Measurements from ENCODE around the gene RTP5. TPM values are rescaled to one million over a fixed set of nuclear protein-coding genes. Genes with fewer than 3 reads are reported as not detected.

Gene RTP5
- total and polyA plus RNA-seq, 2 of the 8 experiments (the other 6 are each of a cell fraction or from before 2014, with no cell fraction given): not detected

DNA sequence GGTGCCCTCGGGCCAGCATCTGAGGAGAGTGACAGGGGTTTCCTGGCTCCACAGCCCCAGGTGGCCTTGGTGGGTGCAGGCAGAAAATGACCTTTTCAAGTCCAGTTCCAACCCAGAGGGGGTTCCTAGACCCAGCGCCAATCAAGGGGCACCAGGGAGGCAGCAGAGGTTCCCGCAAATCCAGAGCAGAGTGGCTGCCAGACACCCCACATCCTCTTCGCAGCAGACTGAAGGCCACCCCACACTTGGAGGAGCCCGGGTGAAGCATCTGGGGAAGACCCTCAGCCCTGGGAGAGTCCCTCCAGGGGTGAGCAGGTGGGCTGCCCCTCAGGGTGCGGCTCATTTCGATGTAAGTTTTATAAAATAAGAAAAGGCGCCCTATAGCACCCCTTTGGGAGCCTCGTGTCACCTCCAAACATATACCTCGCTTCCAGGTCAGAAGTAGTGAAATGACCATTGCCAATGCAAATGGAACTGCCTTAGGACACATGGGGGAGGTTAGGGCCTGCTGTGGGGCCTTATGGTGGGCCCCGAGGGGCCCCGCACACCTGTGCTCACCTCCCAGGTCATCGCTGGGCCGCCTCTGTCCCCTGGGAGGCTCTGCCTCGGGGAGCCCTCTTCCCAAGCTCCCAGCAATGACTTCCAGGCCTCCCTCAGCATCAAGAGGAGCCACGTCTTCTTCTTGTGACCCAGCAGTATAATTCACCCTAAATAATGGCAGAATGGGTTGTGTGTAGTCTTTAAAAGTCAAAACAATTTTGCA is 11.0 kb downstream of the RTP5 start:
- CTCF ChIA-PET (ENCODE audit: partially characterized antibody): interaction anchor here (1.0 to 2.4 kb wide), 2 partner anchors 147 to 157 kb away, joined by 4 to 26 read pairs; partner anchors contain the start of gene D2HGDH
- Histone ChIP-seq H3K4me1 (replicated peaks in 1 of 4; ENCODE audit: control insufficient read depth in 3 of 4, insufficient read depth in 4 of 4, low read length in 3 of 4) (peaks cover 3 to 8% (median 7%) of the 10 kb centered on the region in 4 experiments; a peak in 6 of 7 replicates), H3K23me2 (ENCODE audit: low read depth, low read length) (peaks cover 3% of the 10 kb centered on the region; the same call in 1 of the 2 replicates), H2BK20ac (ENCODE audit: low read length) (no peak overlapping the region), H3K23ac (ENCODE audit: insufficient read length) (no peak overlapping the region), H3K27ac (ENCODE audit: low read depth, low read length) (no peak overlapping the region), H3K27me3 (replicated peaks in 1 of 4; ENCODE audit: control insufficient read depth in 3 of 4, extremely low read depth in 1 of 4, insufficient read depth in 3 of 4, low read length in 3 of 4) (no peaks in the 10 kb centered on the region), H3K79me2 (ENCODE audit: control insufficient read depth in 1 of 2, insufficient read depth in 2 of 2, low read length in 2 of 2) (no peaks in the 10 kb centered on the region), H4K8ac (ENCODE audit: extremely low read depth, insufficient read depth, low read length) (peak overlapping the region; percentile 38; the same call in 1 of the 2 replicates), H2BK120ac (replicated peaks; ENCODE audit: low read depth, low read length) (no peak overlapping the region), H3K4ac (replicated peaks; ENCODE audit: insufficient read length, low read depth, low read length) (no peak overlapping the region), H4K5ac (ENCODE audit: insufficient read length, low read depth, low read length) (no peak overlapping the region), H3K79me1 (ENCODE audit: low read depth, low read length) (no peaks in the 10 kb centered on the region), H3K36me3 (ENCODE audit: control insufficient read depth in 2 of 4, insufficient read depth in 4 of 4, low read length in 3 of 4) (no peaks in the 10 kb centered on the region), H2BK5ac (ENCODE audit: low read depth, low read length) (peak overlapping the region; percentile 20; the same call in 1 of the 2 replicates), H3K9me3 (ENCODE audit: insufficient read depth in 2 of 2, low read depth in 1 of 2, low read length in 1 of 2) (no peaks in the 10 kb centered on the region), H3K18ac (ENCODE audit: extremely low read depth, low read length) (no peak overlapping the region), H2BK12ac (ENCODE audit: low read depth, low read length) (peak overlapping the region; percentile 60; the same call in 1 of the 2 replicates), H2BK15ac (ENCODE audit: low read length) (no peak overlapping the region), H4K91ac (replicated peaks; ENCODE audit: insufficient read length, low read length) (no peak overlapping the region), H4K20me1 (replicated peaks in 1 of 2; ENCODE audit: control insufficient read depth in 1 of 2, insufficient read depth in 2 of 2, low read length in 2 of 2) (no peaks in the 10 kb centered on the region), H3K4me3 (ENCODE audit: extremely low read depth in 1 of 4, insufficient read depth in 2 of 4, low read depth in 3 of 4, low read length in 4 of 4) (peak overlapping the region; percentile 55 to 75 (median 66); a peak in 6 of 8 replicates), H3K56ac (replicated peaks; ENCODE audit: insufficient read length, low read depth, low read length) (no peak overlapping the region), H2AK5ac (ENCODE audit: low read depth, low read length) (peak overlapping the region; percentile 53; the same call in 1 of the 2 replicates), H2AFZ (ENCODE audit: low read length) (peak overlapping the region; percentile 51; the same call in 1 of the 2 replicates), H3K4me2 (ENCODE audit: insufficient read depth in 1 of 2, low read depth in 2 of 2, low read length in 2 of 2) (peak overlapping the region; percentile 72 to 75), H3K9ac (replicated peaks in 1 of 4; ENCODE audit: extremely low read depth in 1 of 4, low read depth in 3 of 4, low read length in 3 of 4) (peak overlapping the region in 2 of 4 experiments; percentile 63 to 65; a peak in 3 of 7 replicates), H3K14ac (ENCODE audit: insufficient read length) (no peak overlapping the region)
- POLR2A ChIA-PET (ENCODE audit: partially characterized antibody): interaction anchor here (1.0 kb wide), 2 partner anchors 179 to 244 kb away, joined by 3 read pairs; partner anchors contain the start of gene ING5
- FAIRE-seq (no peak), DNase-seq (ENCODE audit: low read depth in 1 of 2, low spot score in 2 of 2) (no peak)
- 84% methylated on average over 15 of the region's 16 CpGs; no CpG with 5 or more reads in 1 of the 2 experiments for WGBS, 2 experiments (ENCODE audit: extremely low coverage in 1 of 2, insufficient coverage in 1 of 2, insufficient read length in 1 of 2, insufficient replicate concordance in 2 of 2, low coverage in 1 of 2, low lambda C conversion rate in 2 of 2, missing lambda C conversion rate in 1 of 2)
- TF ChIP-seq RXRA (IDR thresholded peaks at IDR 0.05; ENCODE audit: insufficient read depth, low read depth, low read length): no peak
- no peak for TF ChIP-seq EGR1 (IDR thresholded peaks at IDR 0.05; ENCODE audit: borderline replicate concordance, low read depth, low read length)
- TF ChIP-seq CTCF (IDR thresholded peaks at IDR 0.05; ENCODE audit: control extremely low read depth in 1 of 3, insufficient read depth in 1 of 3, low read depth in 1 of 3, low read length in 3 of 3): no peak
- TF ChIP-seq HDAC2 (IDR thresholded peaks at IDR 0.05; ENCODE audit: borderline replicate concordance in 1 of 2, low read depth in 2 of 2, low read length in 2 of 2): no peak
- TF ChIP-seq MAX (IDR thresholded peaks at IDR 0.05): no peak
- no peak for TF ChIP-seq JUN (IDR thresholded peaks at IDR 0.05; ENCODE audit: low read depth, low read length)
- TF ChIP-seq FOSL1 (IDR thresholded peaks at IDR 0.05; ENCODE audit: insufficient read depth, low read depth, low read length): no peak
